A549 (cell line): ENCODE data around the gene IL19.

Source experiments
- BHLHE40 ChIP-seq: IDR thresholded peaks from 2 replicates; pipeline ENCODE4 v1.6.1; 2012; ENCODE audit warnings: low read depth, low read length, inconsistent platforms
- CHD2 ChIP-seq: fragments of 150-350 bp; IDR thresholded peaks from 2 replicates; pipeline ENCODE4 v1.6.1; 2014; ENCODE audit warnings: low read length; ENCODE audit not compliant: partially characterized antibody
- EHF ChIP-seq: fragments of 250-450 bp; sonication (Bioruptor Pico); IDR thresholded peaks from 2 replicates; pipeline ENCODE4 v1.5.0; 2020; ENCODE audit warnings: mild to moderate bottlenecking
- ELK1 ChIP-seq: fragments of 150-350 bp; IDR thresholded peaks from 2 replicates; pipeline ENCODE4 v1.6.1; 2014; ENCODE audit warnings: low read depth, mild to moderate bottlenecking, low read length
- EP300 ChIP-seq, 2 experiments: fragments of >200 bp; sonication (Bioruptor Twin); formaldehyde crosslinking; IDR thresholded peaks; 2 replicates in 1 of 2; 3 replicates in 1 of 2; pipeline ENCODE4 v1.6.1; 2016 to 2017
- HDAC2 ChIP-seq: fragments of 200-600 bp; sonication (generic); IDR thresholded peaks from 2 replicates; pipeline ENCODE4 v1.6.1; 2016
- JUN ChIP-seq, 2 experiments: fragments of >200 bp; sonication (Bioruptor Twin); formaldehyde crosslinking; IDR thresholded peaks; 2 replicates in 1 of 2; 3 replicates in 1 of 2; pipeline ENCODE4 v1.6.1; 2016 to 2017
- MAX ChIP-seq: IDR thresholded peaks from 2 replicates; pipeline ENCODE4 v1.6.1; 2012
- POLR2A ChIP-seq: IDR thresholded peaks from 2 replicates; pipeline ENCODE4 v1.6.1; 2012; ENCODE audit warnings: mild to moderate bottlenecking, low read length
- RAD21 ChIP-seq, 2 experiments: fragments of >200 bp in 1 of 2; sonication (Bioruptor Twin) in 1 of 2; formaldehyde crosslinking in 1 of 2; IDR thresholded peaks in 1 of 2; conservative IDR thresholded peaks in 1 of 2; 2 replicates in 1 of 2; 3 replicates in 1 of 2; pipeline ENCODE4 v1.6.1; 2012 to 2018; ENCODE audit warnings: inconsistent platforms in 1 of 2
- RCOR1 ChIP-seq: fragments of 150-350 bp; IDR thresholded peaks from 2 replicates; pipeline ENCODE4 v1.6.1; 2014; ENCODE audit warnings: antibody characterized with exemption, low read length, low read depth
- RFX5 ChIP-seq: fragments of 450-650 bp; IDR thresholded peaks from 2 replicates; pipeline ENCODE4 v1.7.1; 2014; ENCODE audit warnings: antibody characterized with exemption, mild to moderate bottlenecking, moderate library complexity
- USF2 ChIP-seq: fragments of 450-650 bp; IDR thresholded peaks from 2 replicates; pipeline ENCODE4 v1.6.1; 2014; ENCODE audit warnings: antibody characterized with exemption
- TF ChIP-seq, protein P1 (sequence below): fragments of >200 bp; sonication (Bioruptor Twin); formaldehyde crosslinking; IDR thresholded peaks from 3 replicates; pipeline ENCODE4 v1.5.1; 2016

DNA sequence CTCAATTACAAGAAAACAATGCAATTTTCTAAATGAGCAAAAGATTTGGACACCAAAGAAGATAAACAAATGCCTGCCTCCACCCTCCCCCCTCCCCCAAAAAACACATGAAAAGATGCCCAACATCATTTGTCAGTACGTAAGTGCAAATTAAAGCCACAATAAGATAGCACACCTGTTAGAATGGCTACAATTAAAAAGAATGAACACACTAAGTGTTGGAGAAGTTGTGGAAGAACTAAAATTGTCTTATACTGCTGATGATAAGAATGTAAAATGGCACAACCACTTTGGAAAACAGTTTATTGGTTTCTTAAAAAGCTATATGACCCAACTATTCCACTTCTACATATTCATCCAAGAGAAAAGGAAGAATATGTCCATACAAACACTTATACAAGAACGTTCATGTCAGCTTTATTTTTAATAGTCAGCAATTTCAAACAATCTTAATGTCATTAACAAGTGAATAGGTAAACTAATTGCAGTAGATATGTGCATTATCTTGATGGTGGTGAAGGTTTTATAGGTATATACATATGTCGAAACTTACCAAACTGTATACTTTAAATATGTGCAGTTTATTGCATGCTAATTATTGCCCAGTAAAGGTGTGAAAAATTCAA lies 105.3 kb downstream of the IL19 start:
- no peak for TF ChIP-seq ELK1
- TF ChIP-seq RAD21 (conservative IDR thresholded peaks at IDR 0.05 in 1 of 2, IDR thresholded peaks at IDR 0.05 in 1 of 2), result no peak
- TF ChIP-seq, protein P1, sequence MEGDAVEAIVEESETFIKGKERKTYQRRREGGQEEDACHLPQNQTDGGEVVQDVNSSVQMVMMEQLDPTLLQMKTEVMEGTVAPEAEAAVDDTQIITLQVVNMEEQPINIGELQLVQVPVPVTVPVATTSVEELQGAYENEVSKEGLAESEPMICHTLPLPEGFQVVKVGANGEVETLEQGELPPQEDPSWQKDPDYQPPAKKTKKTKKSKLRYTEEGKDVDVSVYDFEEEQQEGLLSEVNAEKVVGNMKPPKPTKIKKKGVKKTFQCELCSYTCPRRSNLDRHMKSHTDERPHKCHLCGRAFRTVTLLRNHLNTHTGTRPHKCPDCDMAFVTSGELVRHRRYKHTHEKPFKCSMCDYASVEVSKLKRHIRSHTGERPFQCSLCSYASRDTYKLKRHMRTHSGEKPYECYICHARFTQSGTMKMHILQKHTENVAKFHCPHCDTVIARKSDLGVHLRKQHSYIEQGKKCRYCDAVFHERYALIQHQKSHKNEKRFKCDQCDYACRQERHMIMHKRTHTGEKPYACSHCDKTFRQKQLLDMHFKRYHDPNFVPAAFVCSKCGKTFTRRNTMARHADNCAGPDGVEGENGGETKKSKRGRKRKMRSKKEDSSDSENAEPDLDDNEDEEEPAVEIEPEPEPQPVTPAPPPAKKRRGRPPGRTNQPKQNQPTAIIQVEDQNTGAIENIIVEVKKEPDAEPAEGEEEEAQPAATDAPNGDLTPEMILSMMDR, result no peak
- TF ChIP-seq POLR2A, result no peak
- TF ChIP-seq EP300 (IDR thresholded peaks at IDR 0.05), result no peak
- no peak for TF ChIP-seq RCOR1
- no peak for TF ChIP-seq MAX
- TF ChIP-seq HDAC2, result no peak
- TF ChIP-seq EHF (CRISPR knock-in tag), result no peak
- no peak for TF ChIP-seq USF2
- TF ChIP-seq RFX5, result no peak
- TF ChIP-seq JUN (IDR thresholded peaks at IDR 0.05), result no peak
- no peak for TF ChIP-seq CHD2
- TF ChIP-seq BHLHE40, result no peak
